ENCODE measurements around the gene CTSH. TPM values are rescaled to one million over a fixed set of nuclear protein-coding genes. Genes with fewer than 3 reads are reported as not detected.

The CTSH gene
- total and polyA plus RNA-seq, 2 donors = 110 to 156 TPM

DNA sequence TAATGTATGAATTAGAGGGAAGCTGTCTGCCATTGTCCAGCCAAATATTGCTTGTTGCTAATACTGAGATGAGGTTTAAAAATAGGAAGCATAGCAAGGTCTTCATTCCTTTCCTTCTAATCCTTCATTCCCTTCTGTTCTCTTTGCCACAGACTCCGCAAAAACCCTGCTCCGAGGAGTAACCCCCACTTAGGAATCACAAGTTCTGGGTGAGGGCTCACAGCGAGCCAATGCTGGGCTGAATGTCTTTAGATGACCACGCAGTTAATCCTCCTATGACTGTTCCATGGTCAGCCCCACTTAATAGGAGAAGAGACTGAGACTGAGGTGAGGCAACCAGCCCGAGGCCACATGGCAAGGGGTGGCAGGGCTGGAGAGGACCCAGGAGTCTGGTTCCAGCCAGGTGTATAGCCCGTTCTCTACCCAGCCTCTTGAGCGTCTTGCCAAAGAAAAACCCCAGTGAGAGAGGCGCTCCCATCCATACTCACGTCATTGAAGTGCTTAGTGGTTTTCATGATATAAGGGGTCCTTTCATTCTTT, 44.9 kb upstream of the CTSH start:
- Histone ChIP-seq H3K27ac (ENCODE audit: low read depth in 1 of 2, low read length in 1 of 2) (no peak overlapping the region), H3K4me1 (ENCODE audit: control insufficient read depth in 2 of 2, insufficient read depth in 2 of 2, low read length in 2 of 2) (peaks cover 0 to 4% of the 10 kb centered on the region in 2 donors), H3K9me3 (ENCODE audit: control insufficient read depth in 2 of 2, insufficient read depth in 1 of 2, low read length in 1 of 2) (no peaks in the 10 kb centered on the region), H3K27me3 (ENCODE audit: control insufficient read depth in 2 of 2, insufficient read depth in 1 of 2, low read length in 1 of 2) (no peaks in the 10 kb centered on the region), H3K4me3 (ENCODE audit: low read length in 2 of 2) (no peak overlapping the region), H3K36me3 (ENCODE audit: control insufficient read depth in 2 of 2, insufficient read depth in 2 of 2, low read length in 1 of 2) (no peaks in the 10 kb centered on the region)
- no peak for DNase-seq (ENCODE audit: low read depth in 6 of 9, low spot score in 9 of 9)
- 98% methylated on average over 9 of the region's 9 CpGs for WGBS

DNA sequence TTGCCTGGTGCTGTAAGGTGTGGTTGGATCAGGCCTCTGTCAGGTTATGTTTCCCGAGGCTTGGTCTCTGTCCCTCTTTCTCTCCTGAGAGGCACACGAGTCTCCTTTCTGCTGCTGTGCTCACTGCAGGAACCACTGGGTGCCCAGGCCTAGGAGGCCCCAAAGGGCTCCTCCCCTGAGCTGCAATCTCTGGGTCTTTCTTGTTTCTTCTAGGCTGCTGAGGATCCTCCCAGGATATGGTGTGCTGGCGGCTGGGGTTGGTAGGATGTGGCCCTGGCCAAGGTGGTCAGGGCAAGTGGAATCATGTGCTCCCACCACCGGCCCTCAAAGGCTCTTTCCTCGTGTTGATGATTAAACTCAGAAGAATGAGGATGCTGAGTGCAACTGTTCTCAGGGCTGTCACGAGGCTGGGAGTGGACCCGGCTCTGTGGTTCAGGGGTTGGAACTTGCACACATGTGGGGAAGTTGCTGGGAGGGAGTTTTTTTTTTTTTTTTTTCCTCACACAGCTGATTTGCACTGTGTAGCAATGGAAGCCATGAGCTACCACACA, 43.6 kb upstream of the CTSH start:
- Histone ChIP-seq H3K27ac (ENCODE audit: low read depth in 1 of 2, low read length in 1 of 2) (no peak overlapping the region), H3K36me3 (ENCODE audit: control insufficient read depth in 2 of 2, insufficient read depth in 2 of 2, low read length in 1 of 2) (no peaks in the 10 kb centered on the region), H3K27me3 (ENCODE audit: control insufficient read depth in 2 of 2, insufficient read depth in 1 of 2, low read length in 1 of 2) (no peaks in the 10 kb centered on the region), H3K9me3 (ENCODE audit: control insufficient read depth in 2 of 2, insufficient read depth in 1 of 2, low read length in 1 of 2) (no peaks in the 10 kb centered on the region), H3K4me1 (ENCODE audit: control insufficient read depth in 2 of 2, insufficient read depth in 2 of 2, low read length in 2 of 2) (no peaks in the 10 kb centered on the region), H3K4me3 (ENCODE audit: low read length in 2 of 2) (no peak overlapping the region)
- 21% methylated on average over 7 of the region's 7 CpGs for WGBS
- DNase-seq (ENCODE audit: low read depth in 6 of 9, low spot score in 9 of 9) = peak in 1 of 9 donors; percentile 26

DNA sequence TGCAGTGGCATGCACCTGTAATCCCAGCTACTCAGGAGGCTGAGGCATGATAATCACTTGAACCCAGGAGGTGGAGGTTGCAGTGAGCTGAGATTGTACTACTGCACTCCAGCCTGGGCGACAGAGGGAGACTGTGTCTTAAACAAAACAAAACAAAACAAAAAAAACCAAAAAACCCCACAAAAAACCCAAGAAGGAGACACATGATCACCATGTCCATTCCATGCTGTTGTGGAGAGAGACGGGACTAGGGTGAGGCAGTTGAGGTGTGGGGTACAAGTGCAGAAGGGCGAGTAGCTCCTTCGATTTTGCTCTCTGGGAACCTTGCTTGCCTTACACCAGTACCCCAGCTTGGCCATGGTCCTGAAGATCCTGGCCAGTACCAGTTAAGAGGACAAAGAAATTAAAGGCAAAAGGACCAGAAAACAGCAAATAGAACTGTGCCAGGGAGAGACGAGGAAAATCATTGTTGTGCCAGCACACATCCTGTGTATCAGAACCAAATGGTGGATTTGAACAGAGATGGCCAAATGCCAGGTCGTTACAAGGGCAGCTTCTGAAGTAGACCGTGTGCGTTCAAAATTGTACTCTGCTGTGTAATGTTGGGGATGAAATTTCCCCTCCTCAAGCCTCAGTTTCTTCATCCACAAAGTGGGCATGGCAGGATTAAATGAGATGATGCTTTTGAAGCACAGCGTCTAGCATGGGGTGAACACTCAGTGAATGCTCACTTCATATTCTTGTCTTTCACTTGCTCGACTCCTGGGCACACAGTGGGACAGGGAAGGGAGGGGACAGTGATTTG, 42.9 kb upstream of the CTSH start:
- H3K27ac ChIP-seq (ENCODE audit: low read depth in 1 of 2, low read length in 1 of 2) = no peak overlapping the region
- no peaks in the 10 kb centered on the region for H3K36me3 ChIP-seq (ENCODE audit: control insufficient read depth in 2 of 2, insufficient read depth in 2 of 2, low read length in 1 of 2)
- H3K27me3 ChIP-seq (ENCODE audit: control insufficient read depth in 2 of 2, insufficient read depth in 1 of 2, low read length in 1 of 2) = no peaks in the 10 kb centered on the region
- H3K9me3 ChIP-seq (ENCODE audit: control insufficient read depth in 2 of 2, insufficient read depth in 1 of 2, low read length in 1 of 2) = no peaks in the 10 kb centered on the region
- H3K4me1 ChIP-seq (ENCODE audit: control insufficient read depth in 2 of 2, insufficient read depth in 2 of 2, low read length in 2 of 2) = no peaks in the 10 kb centered on the region
- 95% methylated on average over 10 of the region's 10 CpGs for WGBS
- no peak for DNase-seq (ENCODE audit: low read depth in 6 of 9, low spot score in 9 of 9)
- no peak overlapping the region for H3K4me3 ChIP-seq (ENCODE audit: low read length in 2 of 2)

DNA sequence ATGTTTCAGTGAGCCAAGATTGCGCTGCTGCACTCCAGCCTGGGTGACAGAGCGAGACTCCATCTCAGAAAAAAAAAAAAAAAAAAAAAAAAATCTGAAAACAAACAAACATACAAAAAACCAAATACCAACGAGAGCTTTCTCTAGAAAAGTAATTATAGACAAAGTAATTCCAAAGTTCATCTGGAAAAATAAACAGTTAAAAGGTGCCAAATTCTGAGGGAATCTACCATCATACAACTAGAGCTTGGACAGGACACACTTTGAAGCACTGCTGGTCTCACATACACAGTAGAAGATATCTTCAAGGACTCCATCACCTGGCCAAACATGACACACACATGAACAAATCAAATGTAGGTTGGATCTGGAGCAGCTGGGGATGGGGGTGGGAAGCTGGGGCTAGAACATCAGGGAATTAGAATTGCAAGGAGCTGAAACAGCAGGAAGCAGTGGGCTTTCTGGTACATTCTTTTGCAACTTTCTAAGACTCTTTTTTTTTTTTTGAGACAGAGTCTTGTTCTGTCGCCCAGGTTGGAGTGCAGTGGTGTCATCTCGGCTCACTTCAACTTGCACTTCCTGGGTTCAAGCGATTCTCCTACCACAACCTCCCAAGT, 41.1 kb upstream of the CTSH start:
- WGBS = 93% methylated on average over 6 of the region's 6 CpGs
- Histone ChIP-seq H3K27me3 (ENCODE audit: control insufficient read depth in 2 of 2, insufficient read depth in 1 of 2, low read length in 1 of 2) (no peaks in the 10 kb centered on the region), H3K9me3 (ENCODE audit: control insufficient read depth in 2 of 2, insufficient read depth in 1 of 2, low read length in 1 of 2) (no peaks in the 10 kb centered on the region), H3K36me3 (ENCODE audit: control insufficient read depth in 2 of 2, insufficient read depth in 2 of 2, low read length in 1 of 2) (no peaks in the 10 kb centered on the region), H3K4me3 (ENCODE audit: low read length in 2 of 2) (no peak overlapping the region), H3K4me1 (ENCODE audit: control insufficient read depth in 2 of 2, insufficient read depth in 2 of 2, low read length in 2 of 2) (no peaks in the 10 kb centered on the region), H3K27ac (ENCODE audit: low read depth in 1 of 2, low read length in 1 of 2) (no peak overlapping the region)
- DNase-seq (ENCODE audit: low read depth in 6 of 9, low spot score in 9 of 9) = no peak

DNA sequence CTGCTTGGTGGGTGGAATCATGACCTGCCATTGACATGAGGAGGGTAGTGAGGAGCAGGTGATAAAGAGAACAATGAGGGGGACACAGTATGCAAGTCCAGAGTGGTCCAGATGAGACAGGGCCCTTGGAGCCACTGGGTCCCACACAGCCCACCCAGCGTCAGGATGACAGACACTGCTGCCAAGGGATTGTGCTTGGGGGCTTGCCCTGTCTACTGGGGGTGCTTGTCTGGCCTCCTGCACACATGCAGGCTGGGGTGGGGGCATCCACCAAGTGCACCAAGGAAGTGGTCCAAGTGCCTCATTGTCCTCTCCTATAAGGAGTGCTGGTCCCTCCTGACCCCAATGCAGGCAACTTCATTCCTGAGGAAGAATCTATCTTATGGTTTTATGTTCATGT, 39.2 kb upstream of the CTSH start:
- H3K27ac ChIP-seq (ENCODE audit: low read depth in 1 of 2, low read length in 1 of 2) = no peak overlapping the region
- H3K9me3 ChIP-seq (ENCODE audit: control insufficient read depth in 2 of 2, insufficient read depth in 1 of 2, low read length in 1 of 2) = no peaks in the 10 kb centered on the region
- WGBS = 100% methylated on average over 1 of the region's 1 CpG
- H3K36me3 ChIP-seq (ENCODE audit: control insufficient read depth in 2 of 2, insufficient read depth in 2 of 2, low read length in 1 of 2) = no peaks in the 10 kb centered on the region
- no peak for DNase-seq (ENCODE audit: low read depth in 6 of 9, low spot score in 9 of 9)
- H3K27me3 ChIP-seq (ENCODE audit: control insufficient read depth in 2 of 2, insufficient read depth in 1 of 2, low read length in 1 of 2) = no peaks in the 10 kb centered on the region
- no peaks in the 10 kb centered on the region for H3K4me1 ChIP-seq (ENCODE audit: control insufficient read depth in 2 of 2, insufficient read depth in 2 of 2, low read length in 2 of 2)
- no peak overlapping the region for H3K4me3 ChIP-seq (ENCODE audit: low read length in 2 of 2)

DNA sequence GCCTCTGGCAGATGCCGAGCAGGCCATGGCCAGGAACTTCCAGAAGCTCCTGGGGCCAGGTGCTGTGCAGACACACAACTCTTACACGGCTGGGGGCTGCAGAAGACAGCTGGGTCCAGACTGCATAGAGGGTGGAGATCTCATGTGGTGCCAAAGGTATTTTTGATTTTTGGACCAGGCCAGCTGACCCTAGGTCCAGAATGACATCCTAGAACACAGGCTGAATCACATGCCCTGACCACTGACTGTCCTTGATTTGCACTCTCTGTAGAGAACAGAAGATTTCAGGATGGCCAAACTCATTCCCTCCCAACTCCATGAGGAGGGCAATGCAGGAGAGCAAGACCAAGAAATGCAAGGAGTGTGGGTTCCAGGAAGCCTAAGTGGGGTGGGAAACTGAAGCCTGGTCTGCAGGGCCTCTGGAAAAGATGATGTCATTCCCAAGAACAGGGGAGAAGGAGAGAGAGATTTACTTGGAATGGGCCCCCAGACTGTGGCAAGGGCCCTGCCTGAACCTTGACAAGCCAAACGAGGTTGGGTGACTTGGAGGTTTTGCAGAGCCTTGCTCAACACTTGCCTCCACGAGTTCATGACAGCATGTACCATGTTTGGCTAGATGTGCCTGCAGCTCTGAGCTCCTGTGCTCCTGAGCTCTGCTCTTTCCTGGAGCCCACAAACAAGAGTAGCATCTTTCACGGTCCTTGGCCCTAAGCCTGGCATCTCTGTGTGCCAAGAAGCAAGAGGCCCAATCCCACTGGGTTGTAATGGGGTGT, 38.5 kb upstream of the CTSH start:
- no peak overlapping the region for H3K27ac ChIP-seq (ENCODE audit: low read depth in 1 of 2, low read length in 1 of 2)
- H3K27me3 ChIP-seq (ENCODE audit: control insufficient read depth in 2 of 2, insufficient read depth in 1 of 2, low read length in 1 of 2) = no peaks in the 10 kb centered on the region
- no peaks in the 10 kb centered on the region for H3K4me1 ChIP-seq (ENCODE audit: control insufficient read depth in 2 of 2, insufficient read depth in 2 of 2, low read length in 2 of 2)
- 89% methylated on average over 5 of the region's 5 CpGs for WGBS
- H3K9me3 ChIP-seq (ENCODE audit: control insufficient read depth in 2 of 2, insufficient read depth in 1 of 2, low read length in 1 of 2) = no peaks in the 10 kb centered on the region
- no peak for DNase-seq (ENCODE audit: low read depth in 6 of 9, low spot score in 9 of 9)
- H3K36me3 ChIP-seq (ENCODE audit: control insufficient read depth in 2 of 2, insufficient read depth in 2 of 2, low read length in 1 of 2) = no peaks in the 10 kb centered on the region
- H3K4me3 ChIP-seq (ENCODE audit: low read length in 2 of 2) = no peak overlapping the region

DNA sequence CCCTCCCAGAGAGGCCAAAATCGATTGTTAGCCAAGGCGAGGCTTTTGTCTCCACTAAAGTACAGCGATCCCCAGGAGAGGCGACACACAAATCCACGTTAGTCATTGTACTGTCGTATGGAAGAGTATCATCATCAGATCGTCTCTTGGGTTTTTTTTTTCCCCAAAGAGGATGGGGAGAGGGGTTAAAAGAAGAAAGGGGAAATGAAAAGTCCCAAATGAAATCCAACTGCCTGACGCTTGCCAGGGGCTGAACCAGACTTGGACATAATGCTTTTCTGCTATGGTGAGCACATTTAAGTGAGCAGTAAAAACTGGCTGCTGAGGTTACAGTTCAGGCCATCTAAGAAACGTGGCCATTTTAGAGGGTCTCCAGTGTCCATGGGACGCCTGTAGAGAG, 37.9 kb upstream of the CTSH start:
- DNase-seq (ENCODE audit: low read depth in 6 of 9, low spot score in 9 of 9) = no peak
- Histone ChIP-seq H3K27me3 (ENCODE audit: control insufficient read depth in 2 of 2, insufficient read depth in 1 of 2, low read length in 1 of 2) (no peaks in the 10 kb centered on the region), H3K4me3 (ENCODE audit: low read length in 2 of 2) (no peak overlapping the region), H3K4me1 (ENCODE audit: control insufficient read depth in 2 of 2, insufficient read depth in 2 of 2, low read length in 2 of 2) (no peaks in the 10 kb centered on the region), H3K27ac (ENCODE audit: low read depth in 1 of 2, low read length in 1 of 2) (no peak overlapping the region), H3K9me3 (ENCODE audit: control insufficient read depth in 2 of 2, insufficient read depth in 1 of 2, low read length in 1 of 2) (no peaks in the 10 kb centered on the region), H3K36me3 (ENCODE audit: control insufficient read depth in 2 of 2, insufficient read depth in 2 of 2, low read length in 1 of 2) (no peaks in the 10 kb centered on the region)
- 92% methylated on average over 10 of the region's 10 CpGs for WGBS

DNA sequence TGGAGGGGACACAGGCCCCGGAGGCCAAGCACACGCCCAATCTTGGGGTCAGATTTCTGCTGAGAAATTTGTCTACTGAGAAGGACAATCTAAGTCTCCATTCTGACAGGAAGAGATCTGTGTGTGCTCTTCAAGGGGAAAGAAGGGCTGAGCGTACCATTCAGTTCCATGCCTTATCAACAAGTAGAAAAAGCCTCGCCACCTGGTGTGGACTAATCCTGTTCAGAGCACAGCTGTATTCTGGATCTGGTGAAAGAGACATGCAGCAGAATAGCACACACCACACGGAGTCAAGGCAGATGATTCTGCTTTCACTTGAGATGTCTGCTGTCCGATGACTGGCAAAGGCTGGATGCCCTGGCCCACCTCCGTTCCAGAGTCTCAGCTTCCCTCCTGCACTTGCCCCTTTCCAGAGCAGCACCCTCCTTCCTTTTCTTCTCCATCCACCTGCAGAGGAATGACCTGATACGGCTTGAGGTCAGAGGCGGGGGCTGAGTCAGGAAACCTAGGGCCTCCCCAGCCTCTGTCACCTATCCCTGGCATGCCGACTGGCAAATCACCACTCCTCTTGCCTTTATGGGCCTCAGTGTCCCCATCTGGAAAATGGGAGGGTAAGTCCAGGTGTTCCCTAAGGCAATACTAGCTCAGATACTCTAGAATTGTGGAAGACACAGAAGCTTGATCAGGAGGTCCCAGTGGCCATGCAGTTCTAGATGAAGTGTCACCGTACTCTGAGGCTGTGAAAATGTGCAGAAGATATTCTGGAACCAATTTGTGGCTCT, 36.9 kb upstream of the CTSH start:
- H3K9me3 ChIP-seq (ENCODE audit: control insufficient read depth in 2 of 2, insufficient read depth in 1 of 2, low read length in 1 of 2) = no peaks in the 10 kb centered on the region
- no peak overlapping the region for H3K27ac ChIP-seq (ENCODE audit: low read depth in 1 of 2, low read length in 1 of 2)
- no peaks in the 10 kb centered on the region for H3K27me3 ChIP-seq (ENCODE audit: control insufficient read depth in 2 of 2, insufficient read depth in 1 of 2, low read length in 1 of 2)
- 96% methylated on average over 11 of the region's 11 CpGs for WGBS
- H3K36me3 ChIP-seq (ENCODE audit: control insufficient read depth in 2 of 2, insufficient read depth in 2 of 2, low read length in 1 of 2) = no peaks in the 10 kb centered on the region
- H3K4me3 ChIP-seq (ENCODE audit: low read length in 2 of 2) = no peak overlapping the region
- no peak for DNase-seq (ENCODE audit: low read depth in 6 of 9, low spot score in 9 of 9)
- no peaks in the 10 kb centered on the region for H3K4me1 ChIP-seq (ENCODE audit: control insufficient read depth in 2 of 2, insufficient read depth in 2 of 2, low read length in 2 of 2)
